Neural crest cell (in vitro differentiated cells): ENCODE results near the gene RAVER2. TPM values are rescaled to one million over a fixed set of nuclear protein-coding genes. Genes with fewer than 3 reads are reported as not detected.

ENCODE experiments used
- DNase-seq: peaks from one replicate; pipeline ENCODE4 v3.0.0; 2021; ENCODE audit warnings: low read depth, mixed read lengths, low spot score
- H3K27ac Mint-ChIP-seq: one replicate; pipeline ENCODE4 v1.8.0; 2021; ENCODE audit warnings: mild to moderate bottlenecking, mixed read lengths; ENCODE audit not compliant: unreplicated experiment
- H3K27me3 Mint-ChIP-seq: 2 replicates; pipeline ENCODE4 v1.8.0; 2021; ENCODE audit warnings: low read depth, mild to moderate bottlenecking, mixed read lengths
- H3K36me3 Mint-ChIP-seq: 2 replicates; pipeline ENCODE4 v1.8.0; 2021; ENCODE audit warnings: low read depth, mild to moderate bottlenecking, mixed read lengths
- H3K4me1 Mint-ChIP-seq: 2 replicates; pipeline ENCODE4 v1.8.0; 2021; ENCODE audit warnings: mixed read lengths
- H3K4me3 Mint-ChIP-seq: one replicate; pipeline ENCODE4 v1.8.0; 2021; ENCODE audit warnings: mild to moderate bottlenecking, mixed read lengths
- H3K9me3 Mint-ChIP-seq: 2 replicates; pipeline ENCODE4 v1.8.0; 2021; ENCODE audit warnings: mixed read lengths
- total RNA-seq: library from RNA; stranded (reverse); gene quantifications from 2 replicates; pipeline ENCODE4 v1.2.1, GENCODE V29; 2021
- TF ChIP-seq, protein P1 (sequence below): fragments of 200-600 bp; sonication (generic); conservative IDR thresholded peaks from 2 replicates; pipeline ENCODE4 v1.5.0; 2021; ENCODE audit warnings: antibody characterized with exemption, mild to moderate bottlenecking

Gene RAVER2
- total RNA-seq, 1 donor from 2014 or later = 27.8 TPM

DNA sequence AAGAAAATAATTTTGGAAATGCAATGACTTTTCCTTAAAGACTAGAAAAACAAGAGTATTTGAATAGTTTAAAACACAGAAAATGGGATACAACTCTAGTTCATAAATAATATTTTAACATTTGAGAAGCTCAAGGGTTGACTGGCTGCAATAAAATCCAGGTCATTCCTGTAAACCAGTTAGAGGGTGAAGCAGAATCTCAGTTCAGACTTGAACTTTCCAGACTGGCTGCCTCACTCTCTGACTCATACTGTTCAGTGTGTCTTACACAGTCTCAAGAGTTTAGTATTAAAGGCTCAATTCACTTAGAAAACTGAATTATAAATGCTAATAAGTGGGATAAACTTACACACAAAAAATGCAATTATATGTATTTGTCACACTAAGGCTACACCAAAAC is 89.9 kb downstream of the RAVER2 start:
- no peak overlapping the region for H3K27ac Mint-ChIP-seq
- no peak overlapping the region for H3K4me3 Mint-ChIP-seq

DNA sequence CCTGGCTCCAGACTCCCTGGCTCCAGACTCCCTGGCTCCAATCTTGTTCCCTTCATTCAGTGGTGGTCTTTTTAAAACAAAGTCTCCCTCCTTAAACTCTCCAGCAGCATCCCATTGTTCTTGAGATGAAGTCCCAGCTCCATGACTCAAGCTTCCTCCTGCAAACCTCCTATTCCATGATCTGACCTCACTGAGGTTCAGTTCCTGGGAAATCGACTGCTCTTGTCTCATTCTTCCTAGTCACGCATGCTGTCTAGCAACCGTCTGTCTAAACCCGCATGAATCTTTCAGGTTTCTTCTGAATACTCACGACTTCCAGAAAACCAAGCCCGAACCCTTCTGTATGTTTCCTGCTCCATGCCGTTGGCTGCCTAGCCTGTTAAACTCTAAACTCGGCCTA is 91.9 kb downstream of the RAVER2 start:
- TF ChIP-seq, protein P1, sequence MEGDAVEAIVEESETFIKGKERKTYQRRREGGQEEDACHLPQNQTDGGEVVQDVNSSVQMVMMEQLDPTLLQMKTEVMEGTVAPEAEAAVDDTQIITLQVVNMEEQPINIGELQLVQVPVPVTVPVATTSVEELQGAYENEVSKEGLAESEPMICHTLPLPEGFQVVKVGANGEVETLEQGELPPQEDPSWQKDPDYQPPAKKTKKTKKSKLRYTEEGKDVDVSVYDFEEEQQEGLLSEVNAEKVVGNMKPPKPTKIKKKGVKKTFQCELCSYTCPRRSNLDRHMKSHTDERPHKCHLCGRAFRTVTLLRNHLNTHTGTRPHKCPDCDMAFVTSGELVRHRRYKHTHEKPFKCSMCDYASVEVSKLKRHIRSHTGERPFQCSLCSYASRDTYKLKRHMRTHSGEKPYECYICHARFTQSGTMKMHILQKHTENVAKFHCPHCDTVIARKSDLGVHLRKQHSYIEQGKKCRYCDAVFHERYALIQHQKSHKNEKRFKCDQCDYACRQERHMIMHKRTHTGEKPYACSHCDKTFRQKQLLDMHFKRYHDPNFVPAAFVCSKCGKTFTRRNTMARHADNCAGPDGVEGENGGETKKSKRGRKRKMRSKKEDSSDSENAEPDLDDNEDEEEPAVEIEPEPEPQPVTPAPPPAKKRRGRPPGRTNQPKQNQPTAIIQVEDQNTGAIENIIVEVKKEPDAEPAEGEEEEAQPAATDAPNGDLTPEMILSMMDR = no peak
- H3K36me3 Mint-ChIP-seq = peaks cover 18% of the 10 kb centered on the region
- no peaks in the 10 kb centered on the region for H3K27me3 Mint-ChIP-seq
- H3K9me3 Mint-ChIP-seq = no peaks in the 10 kb centered on the region
- no peak for DNase-seq
- H3K4me1 Mint-ChIP-seq = peaks cover 11% of the 10 kb centered on the region
- H3K4me3 Mint-ChIP-seq = no peak overlapping the region
- peak overlapping the region; percentile 32 for H3K27ac Mint-ChIP-seq

More for the DNA sequence above, 89.9 kb downstream of the RAVER2 start:
- no peak for DNase-seq
- Mint-ChIP-seq H3K36me3 (peaks cover 13% of the 10 kb centered on the region), H3K27me3 (no peaks in the 10 kb centered on the region), H3K4me1 (peaks cover 6% of the 10 kb centered on the region), H3K9me3 (no peaks in the 10 kb centered on the region)
- TF ChIP-seq, protein P1 = no peak

DNA sequence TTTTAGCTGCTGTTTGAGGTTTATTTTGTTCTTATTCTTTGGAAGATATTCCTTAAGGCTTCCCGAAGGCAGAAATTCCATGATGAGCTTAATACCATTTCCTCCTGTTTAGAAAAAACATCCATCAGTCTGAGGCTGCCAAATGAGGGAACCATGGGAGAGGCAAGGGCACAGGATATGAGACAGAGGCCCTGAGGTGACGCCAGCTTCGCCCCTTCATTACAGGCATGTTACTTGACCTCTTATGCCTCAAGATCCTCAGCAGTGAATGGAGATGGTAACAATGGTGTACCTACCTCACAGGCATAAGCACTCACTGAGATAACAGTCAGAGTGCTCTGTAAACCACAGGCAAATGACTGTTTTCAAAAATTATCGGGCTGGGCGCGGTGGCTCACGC is 93.6 kb downstream of the RAVER2 start:
- no peak overlapping the region for H3K4me3 Mint-ChIP-seq
- H3K27me3 Mint-ChIP-seq = no peaks in the 10 kb centered on the region
- TF ChIP-seq, protein P1 = no peak
- peaks cover 11% of the 10 kb centered on the region for H3K4me1 Mint-ChIP-seq
- DNase-seq = no peak
- H3K36me3 Mint-ChIP-seq = peaks cover 18% of the 10 kb centered on the region
- no peak overlapping the region for H3K27ac Mint-ChIP-seq
- H3K9me3 Mint-ChIP-seq = no peaks in the 10 kb centered on the region

DNA sequence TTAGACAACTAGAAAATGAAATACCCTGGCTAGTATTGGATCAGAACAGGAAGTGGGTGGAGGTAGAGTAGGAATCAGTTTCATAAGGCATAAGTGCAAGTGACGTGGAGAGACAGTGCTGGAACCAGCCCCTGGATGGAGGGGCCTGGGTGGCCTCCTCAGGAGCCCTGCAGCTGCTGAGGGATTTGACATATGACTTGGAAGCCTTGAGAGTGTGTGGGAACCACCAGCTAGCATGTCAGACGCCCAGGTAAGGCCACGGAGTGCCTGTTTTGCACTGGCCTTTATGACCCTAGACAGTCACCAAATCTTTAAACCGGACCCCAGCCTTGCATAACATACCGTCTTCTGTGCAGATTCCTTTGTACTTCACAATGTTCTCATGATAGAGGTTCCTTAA is 94.4 kb downstream of the RAVER2 start:
- H3K27me3 Mint-ChIP-seq = no peaks in the 10 kb centered on the region
- H3K36me3 Mint-ChIP-seq = peaks cover 24% of the 10 kb centered on the region
- DNase-seq = no peak
- H3K4me1 Mint-ChIP-seq = peaks cover 11% of the 10 kb centered on the region
- no peak overlapping the region for H3K4me3 Mint-ChIP-seq
- no peak overlapping the region for H3K27ac Mint-ChIP-seq
- TF ChIP-seq, protein P1 = no peak
- no peaks in the 10 kb centered on the region for H3K9me3 Mint-ChIP-seq

DNA sequence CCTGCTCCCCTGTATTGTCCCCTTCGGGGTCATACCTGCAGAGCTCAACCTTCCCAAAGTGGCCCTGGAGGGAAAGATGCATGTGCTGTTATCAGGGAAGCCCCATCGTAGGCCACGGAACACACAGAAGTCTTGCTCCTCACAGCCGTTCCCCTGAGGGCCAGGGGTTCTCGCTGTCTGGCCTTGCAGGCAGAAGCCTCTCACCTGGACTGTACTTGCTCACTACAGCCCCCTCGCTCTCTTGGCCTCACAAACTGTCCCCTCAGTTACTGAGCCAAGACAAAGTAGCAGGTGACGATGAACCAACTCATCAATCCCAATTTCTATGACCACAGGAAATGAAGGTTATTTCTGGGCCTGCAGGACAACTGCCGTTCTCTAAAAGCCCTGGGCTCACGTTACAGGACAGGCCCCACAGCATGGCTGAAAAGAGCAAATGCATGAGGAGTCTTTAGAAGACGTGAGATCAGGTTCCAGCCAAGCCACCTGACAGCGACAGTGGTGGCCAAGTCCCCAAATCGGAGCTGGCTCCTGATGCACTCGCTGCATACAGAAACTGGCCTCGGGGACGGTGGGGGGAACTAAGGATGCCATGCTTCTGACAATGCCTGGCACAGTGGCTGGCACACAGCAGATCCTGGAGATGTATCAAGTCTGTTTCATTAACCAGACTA is 95.0 kb downstream of the RAVER2 start:
- H3K9me3 Mint-ChIP-seq = no peaks in the 10 kb centered on the region
- no peak for DNase-seq
- TF ChIP-seq, protein P1 = no peak
- H3K4me1 Mint-ChIP-seq = peaks cover 11% of the 10 kb centered on the region
- H3K27ac Mint-ChIP-seq = no peak overlapping the region
- peaks cover 24% of the 10 kb centered on the region for H3K36me3 Mint-ChIP-seq
- H3K4me3 Mint-ChIP-seq = no peak overlapping the region
- H3K27me3 Mint-ChIP-seq = no peaks in the 10 kb centered on the region
